SK-N-DZ (cell line): ENCODE data around the gene MPPE1.

Experiments
- DNase-seq: peaks from one replicate; pipeline ENCODE4 v3.0.0-alpha.2; 2015; ENCODE audit warnings: low spot score

The MPPE1 gene

GRCh38 chr18:11884396-11885030, 23.6 kb downstream of the MPPE1 start:
- no peak for DNase-seq

GRCh38 chr18:11883153-11883552, 25.0 kb downstream of the MPPE1 start:
- no peak for DNase-seq

GRCh38 chr18:11882636-11883035, 25.5 kb downstream of the MPPE1 start:
- DNase-seq, result no peak

- no peak for DNase-seq
These were observed 27.4 kb downstream of the MPPE1 start for GRCh38 chr18:11880586-11881304.

GRCh38 chr18:11877497-11878135, 30.5 kb downstream of the MPPE1 start:
- DNase-seq, result no peak

GRCh38 chr18:11874676-11875075, 33.4 kb downstream of the MPPE1 start:
- DNase-seq, result no peak

- no peak for DNase-seq
These were observed 34.3 kb downstream of the MPPE1 start for GRCh38 chr18:11873670-11874340.

- no peak for DNase-seq
These were observed 35.5 kb downstream of the MPPE1 start for GRCh38 chr18:11872479-11873136.

GRCh38 chr18:11871501-11871900, 36.6 kb downstream of the MPPE1 start:
- DNase-seq, result no peak

- DNase-seq, result no peak
These were observed 39.9 kb downstream of the MPPE1 start for GRCh38 chr18:11868230-11868629.

- DNase-seq, result no peak
These were observed 41.4 kb downstream of the MPPE1 start for GRCh38 chr18:11866764-11867163.

- DNase-seq, result peak; percentile 21
These were observed 41.8 kb downstream of the MPPE1 start for GRCh38 chr18:11866329-11866728.

- no peak for DNase-seq
These were observed 43.0 kb downstream of the MPPE1 start for GRCh38 chr18:11865071-11865470.

- no peak for DNase-seq
These were observed 43.6 kb downstream of the MPPE1 start for GRCh38 chr18:11864471-11864870.

GRCh38 chr18:11862468-11863137, 45.5 kb downstream of the MPPE1 start:
- no peak for DNase-seq

GRCh38 chr18:11861583-11862288, 46.4 kb downstream of the MPPE1 start:
- DNase-seq, result no peak

- DNase-seq, result no peak
These were observed 47.3 kb downstream of the MPPE1 start for GRCh38 chr18:11860594-11861450.

GRCh38 chr18:11859903-11860407, 48.2 kb downstream of the MPPE1 start:
- no peak for DNase-seq

GRCh38 chr18:11859282-11859830, 48.8 kb downstream of the MPPE1 start:
- DNase-seq, result no peak
